Parathyroid adenoma (tissue), 2 donors: ENCODE results near the gene CFAP77.
A peak's percentile ranks its signal among the peaks of the same experiment; 100 is the strongest.

Experiments used
- H2AFZ ChIP-seq: fragments of 300-600 bp; sonication (generic); one replicate; pipeline ENCODE4 v1.7.0; 2017; ENCODE audit warnings: antibody characterized with exemption, mild to moderate bottlenecking
- H3K27ac ChIP-seq: fragments of 300-600 bp; sonication (generic); one replicate; pipeline ENCODE4 v1.7.0; 2017
- H3K27me3 ChIP-seq: fragments of 300-600 bp; sonication (generic); one replicate; pipeline ENCODE4 v1.7.0; 2017; ENCODE audit warnings: low read length; ENCODE audit not compliant: control insufficient read depth, insufficient read depth
- H3K36me3 ChIP-seq: fragments of 300-600 bp; sonication (generic); one replicate; pipeline ENCODE4 v1.7.0; 2017; ENCODE audit warnings: low read length; ENCODE audit not compliant: control insufficient read depth, insufficient read depth
- H3K4me1 ChIP-seq: fragments of 300-600 bp; sonication (generic); one replicate; pipeline ENCODE4 v1.7.0; 2017; ENCODE audit warnings: control low read depth
- H3K4me2 ChIP-seq: fragments of 300-600 bp; sonication (generic); one replicate; pipeline ENCODE4 v1.7.0; 2017; ENCODE audit warnings: low read length
- H3K4me3 ChIP-seq: fragments of 300-600 bp; sonication (generic); one replicate; pipeline ENCODE4 v1.7.0; 2017; ENCODE audit warnings: low read depth, low read length
- H3K79me2 ChIP-seq: fragments of 300-600 bp; sonication (generic); one replicate; pipeline ENCODE4 v1.7.0; 2017; ENCODE audit warnings: control low read depth
- H3K9ac ChIP-seq: fragments of 300-600 bp; sonication (generic); one replicate; pipeline ENCODE4 v1.7.0; 2017; ENCODE audit warnings: mild to moderate bottlenecking
- H3K9me3 ChIP-seq: fragments of 300-600 bp; sonication (generic); one replicate; pipeline ENCODE4 v1.7.0; 2017; ENCODE audit warnings: low read length; ENCODE audit not compliant: control insufficient read depth
- CTCF ChIP-seq: fragments of 300-600 bp; sonication (generic); IDR thresholded peaks from one replicate; pipeline ENCODE4 v1.7.0; 2017; ENCODE audit warnings: antibody characterized with exemption, mild to moderate bottlenecking
- donor health status: primary hyperparathyroidism.

CFAP77 gene

DNA sequence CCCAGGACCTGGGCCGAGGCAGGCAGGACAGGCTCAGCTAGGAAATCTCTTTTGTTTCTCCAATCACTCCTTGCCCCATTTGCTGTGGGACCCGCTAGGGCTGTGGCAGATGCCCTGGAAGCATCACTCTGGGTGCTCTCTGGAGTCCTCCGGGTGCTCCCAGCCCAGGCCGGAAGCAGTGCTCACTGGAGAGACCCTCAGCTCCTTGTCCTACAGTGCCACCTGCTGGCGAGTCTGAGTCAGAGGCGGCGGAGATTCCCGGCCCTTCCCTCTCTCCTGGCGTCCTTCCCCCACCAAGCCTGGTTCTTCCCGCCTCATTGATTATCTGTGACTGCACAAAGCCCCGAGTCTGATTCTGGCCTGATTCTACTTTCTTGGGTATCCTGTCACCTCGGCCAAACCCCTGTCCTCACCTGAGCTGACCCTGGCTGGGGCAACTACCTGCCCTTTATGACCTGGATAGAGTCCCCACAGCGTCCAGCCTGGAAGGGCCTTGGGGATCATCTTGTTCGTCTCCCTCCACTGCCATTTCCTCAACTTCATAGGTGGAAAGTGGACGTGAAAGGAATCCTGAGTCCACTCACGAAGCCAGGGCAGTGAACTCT, 165.1 kb downstream of the CFAP77 start:
- Histone ChIP-seq H2AFZ (no peak overlapping the region), H3K9me3 (no peaks in the 10 kb centered on the region), H3K4me3 (no peak overlapping the region), H3K36me3 (no peaks in the 10 kb centered on the region), H3K4me1 (no peaks in the 10 kb centered on the region), H3K4me2 (no peak overlapping the region), H3K27ac (no peak overlapping the region), H3K9ac (no peak overlapping the region), H3K79me2 (no peaks in the 10 kb centered on the region), H3K27me3 (peaks cover 16% of the 10 kb centered on the region)
- TF ChIP-seq CTCF, result peak; percentile 63

- Histone ChIP-seq H3K36me3 (no peaks in the 10 kb centered on the region), H3K4me3 (no peak overlapping the region), H3K4me2 (no peak overlapping the region), H2AFZ (no peak overlapping the region), H3K9me3 (no peaks in the 10 kb centered on the region), H3K79me2 (no peaks in the 10 kb centered on the region), H3K9ac (no peak overlapping the region), H3K27me3 (peaks cover 16% of the 10 kb centered on the region), H3K27ac (no peak overlapping the region), H3K4me1 (no peaks in the 10 kb centered on the region)
- TF ChIP-seq CTCF, result no peak
Observed at GRCh38 chr9:132575811-132576210, 165.8 kb downstream of the CFAP77 start.

DNA sequence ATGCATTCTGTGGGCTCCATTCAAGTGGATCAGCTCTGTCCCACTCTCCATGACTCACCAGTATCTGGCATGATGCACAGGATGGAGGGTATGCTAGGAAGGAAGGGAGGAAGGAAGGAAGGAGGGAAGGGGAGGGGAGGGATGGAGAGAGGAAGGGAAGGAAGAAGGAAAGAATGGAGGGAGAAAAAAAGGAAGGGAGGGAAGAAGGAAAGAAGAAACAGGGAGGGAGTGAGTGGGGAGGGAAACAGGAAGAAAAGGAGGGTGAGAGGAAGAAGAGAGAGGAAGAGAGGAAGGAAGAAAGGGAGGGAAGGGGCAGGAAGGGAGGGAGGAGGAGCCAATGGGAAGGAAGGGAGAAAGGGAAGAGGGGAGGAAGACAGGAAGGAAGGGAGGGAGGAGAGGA, 167.1 kb downstream of the CFAP77 start:
- Histone ChIP-seq H3K36me3 (no peaks in the 10 kb centered on the region), H3K9ac (no peak overlapping the region), H3K79me2 (no peaks in the 10 kb centered on the region), H3K9me3 (no peaks in the 10 kb centered on the region), H3K27me3 (peaks cover 19% of the 10 kb centered on the region), H3K4me2 (no peak overlapping the region), H2AFZ (no peak overlapping the region), H3K4me3 (no peak overlapping the region), H3K4me1 (no peaks in the 10 kb centered on the region), H3K27ac (no peak overlapping the region)
- TF ChIP-seq CTCF, result no peak

DNA sequence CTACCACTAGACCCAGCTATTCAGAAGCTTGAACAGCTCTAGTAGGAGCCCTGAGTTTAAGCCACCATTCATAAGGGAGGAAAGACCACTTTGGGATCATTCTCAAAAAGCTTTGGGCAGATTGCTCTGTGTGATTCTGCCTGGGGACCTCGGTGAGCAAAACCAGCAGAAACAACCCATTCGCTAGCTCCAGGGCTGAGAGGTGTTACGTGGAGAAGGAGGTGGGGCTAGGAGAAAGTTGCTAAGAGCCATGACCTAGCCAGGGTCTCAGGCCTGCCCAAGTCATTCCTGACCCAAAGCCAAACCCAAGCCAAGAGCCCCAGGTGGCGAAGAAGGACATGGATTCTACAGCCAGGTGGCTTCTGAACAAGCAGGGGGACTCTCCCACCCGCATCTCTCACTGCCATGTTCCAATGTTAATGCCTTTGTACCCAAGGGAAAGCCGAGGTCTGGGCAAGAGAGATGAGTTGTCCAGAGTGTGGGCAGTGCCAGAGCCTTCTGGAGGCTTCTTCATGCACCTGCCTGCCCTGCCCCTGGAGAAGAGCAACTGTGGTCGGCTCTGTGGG, 168.4 kb downstream of the CFAP77 start:
- no peaks in the 10 kb centered on the region for H3K9me3 ChIP-seq
- H3K27ac ChIP-seq, result no peak overlapping the region
- H2AFZ ChIP-seq, result no peak overlapping the region
- H3K79me2 ChIP-seq, result no peaks in the 10 kb centered on the region
- no peak overlapping the region for H3K4me3 ChIP-seq
- H3K27me3 ChIP-seq, result peaks cover 19% of the 10 kb centered on the region
- no peak for TF ChIP-seq CTCF
- no peaks in the 10 kb centered on the region for H3K36me3 ChIP-seq
- no peaks in the 10 kb centered on the region for H3K4me1 ChIP-seq
- H3K4me2 ChIP-seq, result no peak overlapping the region
- no peak overlapping the region for H3K9ac ChIP-seq

DNA sequence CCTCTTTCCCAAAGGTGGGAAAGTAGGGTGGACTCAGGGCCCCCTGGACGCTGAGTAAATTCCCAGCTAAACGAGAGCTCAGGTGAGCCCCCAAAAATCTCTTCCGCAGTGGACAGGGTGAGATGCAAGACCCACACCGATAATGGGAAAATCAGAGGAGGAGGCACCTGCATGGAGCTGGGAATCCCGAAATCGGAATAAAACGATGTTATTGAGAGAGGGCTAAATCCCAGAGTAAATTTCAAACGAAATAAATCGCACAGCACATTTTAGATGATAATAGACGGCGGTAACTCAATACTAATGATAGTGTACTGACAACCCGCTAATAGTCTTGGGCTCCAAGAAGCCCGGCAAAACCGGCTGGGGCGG, 169.4 kb downstream of the CFAP77 start:
- H3K9me3 ChIP-seq, result no peaks in the 10 kb centered on the region
- H3K4me2 ChIP-seq, result no peak overlapping the region
- TF ChIP-seq CTCF, result no peak
- H3K79me2 ChIP-seq, result no peaks in the 10 kb centered on the region
- no peak overlapping the region for H2AFZ ChIP-seq
- no peaks in the 10 kb centered on the region for H3K4me1 ChIP-seq
- no peak overlapping the region for H3K4me3 ChIP-seq
- H3K27me3 ChIP-seq, result peaks cover 19% of the 10 kb centered on the region
- H3K9ac ChIP-seq, result no peak overlapping the region
- H3K27ac ChIP-seq, result no peak overlapping the region
- no peaks in the 10 kb centered on the region for H3K36me3 ChIP-seq
